Natural killer cell (primary cell): ENCODE measurements around the gene MYO1F. TPM values are rescaled to one million over a fixed set of nuclear protein-coding genes. Genes with fewer than 3 reads are reported as not detected.
A peak's percentile ranks its signal among the peaks of the same experiment; 100 is the strongest.
"Not testable (repeated sequence)": the region's sequence is repeated elsewhere in the genome, so short reads cannot be mapped to it uniquely, and the experiment has no call there.

Experiments
- ATAC-seq, 3 donors: fragments of 150-1000 bp in 2 of 3; fragments of 200-7000 bp in 1 of 3; cut with Tn5 transposase; 1 replicate in 1 of 3; 2 replicates in 2 of 3; pipeline ENCODE4 v1.10.0; 2021; ENCODE audit warnings: mild to moderate bottlenecking in 2 of 3, moderate library complexity in 2 of 3
- DNase-seq, 2 donors: peaks; one replicate each; pipeline versions ENCODE4 v3.0.0 to v3.0.0-alpha.2; 2013 to 2021; ENCODE audit warnings: mixed read lengths in 1 of 2
- H3K27ac ChIP-seq: one replicate; pipeline ENCODE4 v1.5.1; 2013; ENCODE audit warnings: mild to moderate bottlenecking, low read length
- H3K27me3 ChIP-seq: one replicate; pipeline ENCODE4 v1.6.1; 2013; ENCODE audit warnings: low read length; ENCODE audit not compliant: control insufficient read depth, insufficient read depth
- H3K36me3 ChIP-seq: one replicate; pipeline ENCODE4 v1.6.1; 2013; ENCODE audit warnings: low read length; ENCODE audit not compliant: control insufficient read depth, insufficient read depth
- H3K4me1 ChIP-seq: one replicate; pipeline ENCODE4 v1.6.1; 2013; ENCODE audit warnings: low read length; ENCODE audit not compliant: control insufficient read depth, insufficient read depth
- H3K4me3 ChIP-seq: one replicate; pipeline ENCODE4 v1.5.1; 2013; ENCODE audit warnings: low read length
- H3K9me3 ChIP-seq: one replicate; pipeline ENCODE4 v1.6.1; 2013; ENCODE audit warnings: low read length; ENCODE audit not compliant: control insufficient read depth, insufficient read depth
- H3K27ac Mint-ChIP-seq, 2 donors: one replicate each; pipeline ENCODE4 v1.8.0; 2022; ENCODE audit warnings: mild to moderate bottlenecking in 2 of 2, mixed read lengths in 2 of 2, moderate library complexity in 1 of 2
- H3K27me3 Mint-ChIP-seq, 2 donors: one replicate each; pipeline ENCODE4 v1.8.0; 2022; ENCODE audit warnings: low read depth in 2 of 2, mixed read lengths in 2 of 2
- H3K36me3 Mint-ChIP-seq: one replicate; pipeline ENCODE4 v1.8.0; 2022; ENCODE audit warnings: mixed read lengths
- H3K4me1 Mint-ChIP-seq, 2 donors: one replicate each; pipeline ENCODE4 v1.8.0; 2022; ENCODE audit warnings: mixed read lengths in 2 of 2
- H3K4me3 Mint-ChIP-seq: one replicate; pipeline ENCODE4 v1.8.0; 2022; ENCODE audit warnings: mild to moderate bottlenecking, moderate library complexity, mixed read lengths
- H3K9me3 Mint-ChIP-seq, 2 donors: one replicate each; pipeline ENCODE4 v1.8.0; 2022; ENCODE audit warnings: mixed read lengths in 2 of 2
- CTCF ChIP-seq: fragments of 200-600 bp; IDR thresholded peaks from one replicate; pipeline ENCODE4 v1.8.0; 2022; ENCODE audit warnings: antibody characterized with exemption
- WGBS: methylation state at CpG from one replicate; pipeline ENCODE4 v1.1.7; 2013; ENCODE audit warnings: missing lambda C conversion rate; ENCODE audit not compliant: insufficient coverage; 5-methylcytosine and 5-hydroxymethylcytosine counted together
- intact Hi-C: fragments of 100-400 bp; cut with micrococcal nuclease; formaldehyde crosslinking; loops from one replicate; pipeline ENCODE4 v1.14.2; 2022
- total RNA-seq, 4 donors: library from RNA; stranded (reverse); fragments of 120-200 nt in 1 of 4; gene quantifications; one replicate each; pipeline versions ENCODE4 v1.2.3 to v1.2.4, GENCODE V29; 2013 to 2022

Gene MYO1F
- 1,000 to 10,000 TPM in 2 of 3 donors, 100 to 1,000 TPM in 1; 971 to 1,223 (median 1,014) TPM for total RNA-seq
- total RNA-seq (2013), result 264 TPM

- Mint-ChIP-seq H3K4me1 (peaks cover 53 to 67% of the 10 kb centered on the region in 2 donors), H3K9me3 (no peaks in the 10 kb centered on the region), H3K27ac (peak within 1 kb of the TSS; percentile 90 to 97), H3K4me3 (peak within 1 kb of the TSS; percentile 91), H3K27me3 (no peaks in the 10 kb centered on the region), H3K36me3 (no peaks in the 10 kb centered on the region)
- 0% methylated on average over 1 of the region's 7 CpGs for WGBS
- Histone ChIP-seq H3K36me3 (no peaks in the 10 kb centered on the region), H3K27ac (peak within 1 kb of the TSS; percentile 68), H3K9me3 (no peaks in the 10 kb centered on the region), H3K27me3 (no peaks in the 10 kb centered on the region), H3K4me3 (peak within 1 kb of the TSS; percentile 85), H3K4me1 (peaks cover 75% of the 10 kb centered on the region)
- no peak for ATAC-seq
- intact Hi-C loops, result loop anchor here (1.0 to 2.0 kb wide), 2 partner anchors 8 to 164 kb away; partner anchors contain the start of gene MARCHF2
- peak in 1 of 2 donors; percentile 33 for DNase-seq
- TF ChIP-seq CTCF, result no peak
These were observed at the start of gene MYO1F for GRCh38 chr19:8577247-8577646. TSS of gene MYO1F (minus strand) at chr19:8577442. CDS start at chr19:8577309, 133 bp downstream.

- Mint-ChIP-seq H3K27me3 (peaks cover 0 to 2% of the 10 kb centered on the region in 2 donors), H3K4me1 (peaks cover 0 to 7% of the 10 kb centered on the region in 2 donors), H3K4me3 (no peak overlapping the region), H3K9me3 (no peaks in the 10 kb centered on the region), H3K36me3 (no peaks in the 10 kb centered on the region), H3K27ac (no peak overlapping the region)
- Histone ChIP-seq H3K9me3 (no peaks in the 10 kb centered on the region), H3K4me3 (no peak overlapping the region), H3K27me3 (no peaks in the 10 kb centered on the region), H3K27ac (no peak overlapping the region), H3K36me3 (no peaks in the 10 kb centered on the region), H3K4me1 (no peaks in the 10 kb centered on the region)
- intact Hi-C loops, result no loop called here
- ATAC-seq (no peak), DNase-seq (no peak)
- 90% methylated on average over 8 of the region's 8 CpGs for WGBS
- TF ChIP-seq CTCF, result no peak
These were observed 49.6 kb upstream of the MYO1F start for GRCh38 chr19:8626842-8627241.

- DNase-seq (peak in 1 of 2 donors; percentile 30), ATAC-seq (peak in 2 of 3 donors; percentile 64 to 67)
- H3K36me3 Mint-ChIP-seq, H3K27me3 ChIP-seq, H3K4me1 Mint-ChIP-seq, H3K27me3 Mint-ChIP-seq, H3K4me3 Mint-ChIP-seq, H3K27ac Mint-ChIP-seq, H3K9me3 Mint-ChIP-seq, H3K27ac ChIP-seq, H3K4me3 ChIP-seq, H3K4me1 ChIP-seq, H3K9me3 ChIP-seq, H3K36me3 ChIP-seq, intact Hi-C loops: not testable (repeated sequence)
- 59% methylated on average over 4 of the region's 4 CpGs for WGBS
These were observed 45.6 kb upstream of the MYO1F start for GRCh38 chr19:8622886-8623285.

- 91% methylated on average over 8 of the region's 8 CpGs for WGBS
- intact Hi-C loops, result loop anchor here (5.0 kb wide), 1 partner anchor 36 kb away; no protein-coding TSS in a partner anchor
- TF ChIP-seq CTCF, result no peak
- Histone ChIP-seq H3K36me3 (no peaks in the 10 kb centered on the region), H3K4me3 (no peak overlapping the region), H3K9me3 (no peaks in the 10 kb centered on the region), H3K27me3 (no peaks in the 10 kb centered on the region), H3K4me1 (peaks cover 14% of the 10 kb centered on the region), H3K27ac (no peak overlapping the region)
- Mint-ChIP-seq H3K4me3 (no peak overlapping the region), H3K4me1 (peaks cover 16% of the 10 kb centered on the region in 2 donors), H3K27ac (no peak overlapping the region), H3K27me3 (peaks cover 0 to 12% of the 10 kb centered on the region in 2 donors), H3K9me3 (no peaks in the 10 kb centered on the region), H3K36me3 (no peaks in the 10 kb centered on the region)
- ATAC-seq, result no peak
- DNase-seq, result no peak
These were observed 41.5 kb upstream of the MYO1F start for GRCh38 chr19:8618751-8619150.
